Muscle layer of duodenum (tissue), 2 donors: ENCODE results near the gene NFKBIA.
"Not testable (repeated sequence)": the region's sequence is repeated elsewhere in the genome, so short reads cannot be mapped to it uniquely, and the experiment has no call there.

Source experiments
- H3K27ac ChIP-seq: one replicate; pipeline ENCODE4 v1.7.0; 2013; ENCODE audit warnings: mild to moderate bottlenecking, low read length
- H3K27me3 ChIP-seq: one replicate; pipeline ENCODE4 v1.7.0; 2013; ENCODE audit warnings: low read depth, mild to moderate bottlenecking, control low read depth, low read length
- H3K36me3 ChIP-seq, 2 donors: one replicate each; pipeline ENCODE4 v1.7.0; 2013; ENCODE audit warnings: low read length in 2 of 2, control low read depth in 1 of 2, mild to moderate bottlenecking in 1 of 2; ENCODE audit not compliant: insufficient read depth in 2 of 2, control insufficient read depth in 1 of 2
- H3K4me1 ChIP-seq, 2 donors: one replicate each; pipeline ENCODE4 v1.7.0; 2013; ENCODE audit warnings: low read length in 2 of 2, mild to moderate bottlenecking in 2 of 2, control low read depth in 1 of 2, moderate library complexity in 1 of 2; ENCODE audit not compliant: insufficient read depth in 2 of 2, control insufficient read depth in 1 of 2
- H3K4me3 ChIP-seq, 2 donors: one replicate each; pipeline ENCODE4 v1.7.0; 2013; ENCODE audit warnings: low read length in 2 of 2, low read depth in 1 of 2, mild to moderate bottlenecking in 1 of 2
- H3K9me3 ChIP-seq, 2 donors: one replicate each; pipeline ENCODE4 v1.7.0; 2013; ENCODE audit warnings: low read length in 2 of 2, control low read depth in 1 of 2, mild to moderate bottlenecking in 1 of 2; ENCODE audit not compliant: control insufficient read depth in 1 of 2
- donor health status: healthy.

The NFKBIA gene

DNA sequence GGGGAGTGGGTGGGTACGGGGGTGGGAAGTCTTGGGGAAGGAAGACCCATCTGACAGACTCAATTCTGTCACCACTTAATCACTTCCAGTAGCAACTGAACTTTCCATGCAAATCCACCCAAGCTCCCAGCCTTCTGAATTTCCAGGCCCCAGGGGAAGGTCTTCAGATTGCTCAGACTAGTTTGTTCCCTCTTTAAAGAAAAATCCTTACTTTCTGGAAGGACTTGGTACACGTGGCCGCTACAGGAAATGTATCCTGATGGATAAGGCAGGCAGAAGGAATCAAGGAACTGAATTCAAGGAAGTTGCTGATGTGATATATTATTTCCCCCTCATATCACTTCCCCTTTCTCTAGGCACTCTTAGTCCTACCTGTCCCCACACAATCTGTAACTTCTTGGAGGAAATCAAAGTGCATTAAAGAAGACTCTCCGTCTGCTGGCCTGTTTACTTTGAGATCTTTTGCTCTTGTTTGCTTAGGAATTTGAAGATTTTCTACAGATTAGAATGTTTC is 6.4 kb downstream of the NFKBIA start:
- H3K4me1 ChIP-seq, result peaks cover 22 to 41% of the 10 kb centered on the region in 2 donors
- peaks cover 30 to 33% of the 10 kb centered on the region in 2 donors for H3K36me3 ChIP-seq
- H3K4me3 ChIP-seq, result no peak overlapping the region
- peak overlapping the region; percentile 71 for H3K27ac ChIP-seq
- H3K9me3 ChIP-seq, result no peaks in the 10 kb centered on the region
- no peaks in the 10 kb centered on the region for H3K27me3 ChIP-seq

DNA sequence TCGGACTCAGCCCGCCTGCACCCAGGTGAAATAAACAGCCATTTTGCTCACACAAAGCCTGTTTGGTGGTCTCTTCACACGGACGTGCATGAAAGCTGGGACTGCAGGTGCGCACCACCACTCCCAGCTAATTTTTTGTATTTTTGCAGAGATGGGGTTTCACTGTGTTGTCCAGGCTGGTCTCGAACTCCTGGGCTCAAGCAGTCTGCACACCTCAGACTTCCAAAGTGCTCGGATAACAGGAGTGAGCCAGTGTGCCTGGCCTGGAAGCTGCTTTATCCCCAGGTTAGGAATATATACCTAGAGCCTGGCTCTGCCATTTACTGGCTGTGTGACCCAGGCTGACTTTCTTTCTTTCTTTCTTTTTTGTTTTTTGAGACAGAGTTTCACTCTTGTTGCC is 7.9 kb downstream of the NFKBIA start:
- not testable (repeated sequence) for H3K4me3 ChIP-seq, H3K9me3 ChIP-seq, H3K27ac ChIP-seq, H3K27me3 ChIP-seq
- peaks cover 18 to 19% of the 10 kb centered on the region in 2 donors for H3K36me3 ChIP-seq
- peaks cover 16 to 28% of the 10 kb centered on the region in 2 donors for H3K4me1 ChIP-seq

DNA sequence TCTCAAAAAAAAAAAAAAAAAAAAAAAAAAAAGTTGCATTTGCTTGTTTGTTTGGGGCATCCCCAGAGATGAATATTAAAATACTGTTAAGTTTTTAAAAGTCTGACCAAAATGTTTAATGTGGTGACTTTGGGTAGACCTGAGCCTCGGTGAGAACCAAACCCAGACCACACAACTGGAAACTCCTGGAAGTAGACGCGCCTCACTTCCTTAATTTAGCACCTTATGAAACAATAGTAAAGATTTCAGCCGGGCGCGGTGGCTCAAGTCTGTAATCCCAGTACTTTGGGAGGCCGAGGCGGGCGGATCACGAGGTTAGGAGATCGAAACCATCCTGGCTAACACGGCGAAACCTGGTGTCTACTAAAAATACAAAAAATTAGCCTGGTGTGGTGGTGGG is 9.3 kb downstream of the NFKBIA start:
- no peaks in the 10 kb centered on the region for H3K27me3 ChIP-seq
- H3K4me3 ChIP-seq, result no peak overlapping the region
- no peaks in the 10 kb centered on the region for H3K9me3 ChIP-seq
- H3K36me3 ChIP-seq, result peaks cover 4 to 9% of the 10 kb centered on the region in 2 donors
- peaks cover 6 to 16% of the 10 kb centered on the region in 2 donors for H3K4me1 ChIP-seq
- H3K27ac ChIP-seq, result no peak overlapping the region

DNA sequence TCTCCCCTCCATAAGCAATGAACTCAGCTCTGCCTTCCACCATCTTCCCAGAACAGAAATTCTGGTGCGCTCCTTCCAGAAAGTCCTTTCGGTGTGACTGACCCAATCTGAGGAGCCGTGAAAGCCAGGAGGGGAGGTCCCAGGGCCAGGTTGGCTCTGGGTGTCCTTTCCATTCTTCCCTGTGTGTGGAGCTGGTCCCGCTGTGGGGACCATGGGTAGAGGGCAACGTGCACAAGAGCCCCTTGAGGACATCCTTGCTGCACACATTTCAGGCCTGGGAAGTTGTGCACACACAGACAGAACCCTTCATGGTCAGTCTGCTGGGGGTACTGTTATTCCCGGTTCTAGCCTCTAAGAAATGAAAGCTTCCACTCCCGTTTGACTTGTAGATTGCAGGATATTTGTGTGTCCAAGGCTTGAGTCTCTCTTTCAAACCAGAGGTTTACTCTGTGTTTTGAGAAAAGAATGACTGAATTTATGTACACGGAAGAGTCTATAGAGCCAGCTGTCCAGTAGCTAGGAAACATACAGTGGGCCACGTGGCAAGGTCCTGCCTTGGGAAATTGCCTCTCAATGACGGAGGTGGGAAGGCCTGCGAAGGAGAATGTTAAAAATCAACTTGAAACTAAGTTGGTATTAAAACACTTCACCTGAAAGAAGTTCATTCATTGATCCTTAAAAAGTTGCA is 10.1 kb downstream of the NFKBIA start:
- H3K9me3 ChIP-seq, result no peaks in the 10 kb centered on the region
- H3K27ac ChIP-seq, result no peak overlapping the region

DNA sequence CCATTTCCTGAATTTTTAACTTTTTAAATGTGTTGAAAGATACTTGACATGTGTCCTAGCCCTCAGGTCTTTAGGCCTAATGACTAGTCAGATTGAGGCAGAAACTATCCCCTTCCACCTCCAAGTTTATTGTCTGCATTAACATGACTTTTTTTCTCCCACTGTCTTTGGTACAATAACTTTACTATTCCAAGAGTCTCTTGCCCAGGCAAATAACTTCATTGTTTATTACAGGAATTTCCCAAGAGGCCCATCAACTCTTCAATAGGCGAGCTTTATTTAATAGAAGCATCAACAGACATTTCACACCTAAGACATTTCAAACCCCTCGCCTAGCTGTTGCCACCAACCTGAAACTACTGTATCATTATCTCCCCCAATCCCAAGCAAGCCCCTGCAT is 10.7 kb downstream of the NFKBIA start:
- Histone ChIP-seq H3K4me1 (peaks cover 6 to 11% of the 10 kb centered on the region in 2 donors), H3K4me3 (no peak overlapping the region), H3K27me3 (no peaks in the 10 kb centered on the region), H3K27ac (no peak overlapping the region), H3K36me3 (no peaks in the 10 kb centered on the region), H3K9me3 (no peaks in the 10 kb centered on the region)

More for the DNA sequence above, 10.1 kb downstream of the NFKBIA start:
- no peak overlapping the region for H3K4me3 ChIP-seq
- peaks cover 0 to 4% of the 10 kb centered on the region in 2 donors for H3K36me3 ChIP-seq
- H3K4me1 ChIP-seq, result peaks cover 6 to 12% of the 10 kb centered on the region in 2 donors
- no peaks in the 10 kb centered on the region for H3K27me3 ChIP-seq

DNA sequence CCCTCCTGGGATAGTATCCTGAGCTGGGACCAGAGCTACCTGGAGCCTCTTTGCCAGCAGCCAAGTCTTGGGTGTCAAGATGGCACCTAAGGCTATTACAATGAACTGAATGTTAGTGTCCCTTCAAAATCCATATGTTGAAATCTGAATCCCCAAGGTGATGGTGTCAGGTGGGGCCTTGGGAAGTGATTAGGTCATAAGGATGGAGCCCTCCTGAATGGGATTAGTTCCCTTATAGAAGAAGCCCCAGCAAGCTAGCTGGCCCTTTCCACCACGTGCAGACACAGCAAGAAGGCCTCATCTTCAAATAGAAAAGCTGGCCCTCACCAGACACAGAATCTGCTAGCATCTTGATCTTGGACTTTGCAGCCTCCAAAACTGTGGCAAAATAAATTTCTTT is 12.4 kb downstream of the NFKBIA start:
- Histone ChIP-seq H3K36me3 (no peaks in the 10 kb centered on the region), H3K27ac (no peak overlapping the region), H3K9me3 (no peaks in the 10 kb centered on the region), H3K4me3 (no peak overlapping the region), H3K27me3 (no peaks in the 10 kb centered on the region), H3K4me1 (peaks cover 0 to 7% of the 10 kb centered on the region in 2 donors)

DNA sequence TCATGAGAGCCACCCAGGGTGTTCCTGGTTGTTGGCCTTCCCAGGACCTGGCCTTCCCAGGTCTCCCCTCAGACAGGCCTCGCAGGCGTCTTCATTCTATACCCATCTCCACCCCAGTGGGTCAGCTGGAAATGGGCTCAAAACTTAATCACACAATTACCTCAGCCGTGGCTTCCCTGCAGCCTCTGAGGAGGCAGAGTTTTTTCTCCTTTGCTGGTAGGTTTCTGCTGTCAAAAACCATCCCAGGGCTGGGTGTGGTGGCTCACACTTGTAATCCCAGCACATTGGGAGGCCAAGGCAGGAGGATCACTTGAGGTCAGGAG is 13.2 kb downstream of the NFKBIA start:
- Histone ChIP-seq H3K27me3 (no peaks in the 10 kb centered on the region), H3K9me3 (no peaks in the 10 kb centered on the region), H3K4me3 (no peak overlapping the region), H3K4me1 (peaks cover 0 to 7% of the 10 kb centered on the region in 2 donors), H3K27ac (no peak overlapping the region), H3K36me3 (no peaks in the 10 kb centered on the region)

DNA sequence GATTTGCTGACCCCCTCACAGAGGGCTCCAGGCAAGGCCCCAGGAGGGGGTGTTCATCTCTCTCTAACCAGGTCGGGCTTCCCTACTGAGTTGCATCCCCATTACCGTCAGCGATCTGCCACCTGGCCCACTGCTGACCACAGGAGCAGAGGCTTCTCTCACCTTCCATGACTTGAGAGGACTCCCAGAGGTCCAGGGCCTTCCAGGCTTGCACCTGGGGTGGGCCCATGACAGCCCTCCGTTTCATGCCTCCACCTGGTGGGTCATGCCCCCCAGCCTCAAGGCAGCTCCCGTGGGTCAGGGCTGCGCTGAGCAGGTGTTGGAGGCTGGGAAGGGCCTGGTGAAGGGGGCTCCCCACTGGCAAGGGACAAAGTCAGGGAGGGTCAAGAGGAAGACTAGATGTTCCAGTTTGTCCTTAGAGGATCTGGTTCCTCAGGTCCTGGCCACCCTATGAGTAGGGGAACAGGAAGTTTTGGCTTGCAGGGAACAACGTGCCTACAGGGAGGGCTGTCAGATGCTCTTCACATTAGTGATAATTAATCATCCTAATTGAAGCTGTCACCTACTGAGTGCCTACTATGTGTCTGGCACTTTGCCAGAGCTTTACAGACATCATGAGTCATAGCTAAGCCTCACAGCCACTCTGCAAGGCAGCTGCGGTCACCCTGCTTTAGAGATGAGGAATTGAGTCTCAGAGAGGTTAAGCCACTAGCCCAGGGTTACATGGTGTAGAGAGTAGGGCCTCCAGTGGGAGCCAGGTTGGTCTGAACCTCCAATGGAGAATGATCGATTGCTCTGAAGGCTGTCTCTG is 13.8 kb downstream of the NFKBIA start:
- H3K27ac ChIP-seq, result no peak overlapping the region

DNA sequence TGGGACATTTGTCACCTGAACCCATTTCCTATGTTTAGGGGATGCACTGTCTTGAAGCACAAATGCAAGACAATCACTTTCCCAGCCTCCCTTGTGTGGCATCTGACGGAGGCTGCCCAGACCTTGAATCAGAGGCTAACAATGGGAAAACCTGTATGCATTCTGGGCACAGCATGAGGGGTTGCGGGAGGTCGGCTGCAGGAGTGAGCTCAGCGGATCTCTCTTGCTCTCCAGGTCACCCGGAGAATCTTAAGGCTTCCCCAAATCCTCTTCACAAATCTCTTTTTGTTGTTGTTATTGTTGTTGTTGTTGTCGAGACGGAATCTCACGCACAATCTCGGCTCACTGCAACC is 15.3 kb downstream of the NFKBIA start:
- H3K27ac ChIP-seq, result no peak overlapping the region
- H3K4me1 ChIP-seq, result peaks cover 15 to 25% of the 10 kb centered on the region in 2 donors
- H3K27me3 ChIP-seq, result no peaks in the 10 kb centered on the region
- no peak overlapping the region for H3K4me3 ChIP-seq
- H3K36me3 ChIP-seq, result no peaks in the 10 kb centered on the region
- H3K9me3 ChIP-seq, result no peaks in the 10 kb centered on the region

More for the DNA sequence above, 13.8 kb downstream of the NFKBIA start:
- H3K36me3 ChIP-seq, result no peaks in the 10 kb centered on the region
- no peaks in the 10 kb centered on the region for H3K9me3 ChIP-seq
- no peaks in the 10 kb centered on the region for H3K27me3 ChIP-seq
- no peak overlapping the region for H3K4me3 ChIP-seq
- peaks cover 3 to 12% of the 10 kb centered on the region in 2 donors for H3K4me1 ChIP-seq

DNA sequence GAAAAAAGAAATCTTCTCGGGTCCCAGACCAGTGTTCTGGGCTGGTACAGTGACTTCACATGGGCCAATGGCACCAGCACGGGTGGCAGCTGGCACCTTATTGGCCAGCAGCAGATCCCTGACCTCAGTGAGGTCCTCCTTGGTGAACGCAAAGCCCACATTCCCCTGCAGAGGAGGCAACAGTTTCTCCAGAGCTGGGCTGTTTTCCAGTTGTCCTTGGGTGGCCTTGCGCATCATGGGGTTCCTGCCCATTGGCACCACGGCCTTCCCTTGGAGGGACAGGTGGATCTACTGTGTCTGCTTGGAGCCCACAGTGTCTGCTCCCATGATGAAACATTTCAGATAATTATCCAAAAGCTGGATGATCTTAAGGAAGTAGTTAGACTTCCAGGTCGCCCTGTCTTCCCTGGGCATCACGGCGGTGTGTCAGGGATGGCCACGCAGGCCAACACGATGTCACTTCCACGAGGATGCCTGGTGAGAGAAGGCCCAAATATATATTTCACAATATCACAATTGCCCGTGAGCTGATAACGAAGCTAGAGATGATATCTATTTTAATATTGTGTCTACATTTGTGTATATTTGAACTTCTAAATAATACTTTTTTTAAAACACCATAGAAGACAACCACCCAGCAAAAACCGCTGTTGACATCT is 15.8 kb downstream of the NFKBIA start:
- no peaks in the 10 kb centered on the region for H3K36me3 ChIP-seq
- H3K4me3 ChIP-seq, result no peak overlapping the region
- no peaks in the 10 kb centered on the region for H3K27me3 ChIP-seq
- no peak overlapping the region for H3K27ac ChIP-seq
- H3K4me1 ChIP-seq, result peaks cover 20 to 25% of the 10 kb centered on the region in 2 donors
- no peaks in the 10 kb centered on the region for H3K9me3 ChIP-seq
